Testis (tissue), 2 donors: Measurements from ENCODE around the gene TAF3.

ENCODE experiments used
- POLR2A ChIP-seq: fragments of 450-650 bp; IDR thresholded peaks from one replicate; pipeline ENCODE4 v1.6.1; 2017; ENCODE audit warnings: antibody characterized with exemption, mild to moderate bottlenecking, moderate library complexity
- TF ChIP-seq, protein P1 (sequence below), 3 experiments: fragments of 450-650 bp in 2 of 3; fragments of 200-600 bp in 1 of 3; sonication (generic) in 1 of 3; IDR thresholded peaks; one replicate each; pipeline ENCODE4 v1.5.1; 2016 to 2019; ENCODE audit warnings: antibody characterized with exemption in 3 of 3, mild to moderate bottlenecking in 2 of 3, moderate library complexity in 1 of 3

DNA sequence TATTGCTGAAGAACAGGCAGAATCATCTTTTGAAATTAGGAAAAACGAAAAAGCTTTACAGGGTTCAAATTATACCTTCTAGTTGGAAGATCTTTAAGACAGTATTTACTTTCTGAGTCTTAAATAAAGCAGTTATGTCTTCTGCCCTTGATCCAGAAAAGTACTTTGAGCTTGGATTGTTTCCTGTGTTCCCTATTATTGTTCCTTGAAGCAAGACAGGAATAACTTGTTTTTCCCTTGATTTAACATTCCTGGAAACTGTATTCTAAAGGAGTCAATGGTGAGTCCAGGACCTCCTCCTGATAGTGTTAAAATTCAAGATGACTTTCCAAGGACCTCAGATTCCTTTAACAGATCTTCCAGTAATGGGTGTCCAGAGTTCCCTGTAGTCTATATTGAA, 161.9 kb downstream of the TAF3 start:
- no peak for TF ChIP-seq POLR2A
- TF ChIP-seq, protein P1, sequence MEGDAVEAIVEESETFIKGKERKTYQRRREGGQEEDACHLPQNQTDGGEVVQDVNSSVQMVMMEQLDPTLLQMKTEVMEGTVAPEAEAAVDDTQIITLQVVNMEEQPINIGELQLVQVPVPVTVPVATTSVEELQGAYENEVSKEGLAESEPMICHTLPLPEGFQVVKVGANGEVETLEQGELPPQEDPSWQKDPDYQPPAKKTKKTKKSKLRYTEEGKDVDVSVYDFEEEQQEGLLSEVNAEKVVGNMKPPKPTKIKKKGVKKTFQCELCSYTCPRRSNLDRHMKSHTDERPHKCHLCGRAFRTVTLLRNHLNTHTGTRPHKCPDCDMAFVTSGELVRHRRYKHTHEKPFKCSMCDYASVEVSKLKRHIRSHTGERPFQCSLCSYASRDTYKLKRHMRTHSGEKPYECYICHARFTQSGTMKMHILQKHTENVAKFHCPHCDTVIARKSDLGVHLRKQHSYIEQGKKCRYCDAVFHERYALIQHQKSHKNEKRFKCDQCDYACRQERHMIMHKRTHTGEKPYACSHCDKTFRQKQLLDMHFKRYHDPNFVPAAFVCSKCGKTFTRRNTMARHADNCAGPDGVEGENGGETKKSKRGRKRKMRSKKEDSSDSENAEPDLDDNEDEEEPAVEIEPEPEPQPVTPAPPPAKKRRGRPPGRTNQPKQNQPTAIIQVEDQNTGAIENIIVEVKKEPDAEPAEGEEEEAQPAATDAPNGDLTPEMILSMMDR (IDR thresholded peaks at IDR 0.05), result no peak
